ENCODE data around the gene MRPL20.

MRPL20 gene

GRCh38 chr1:1358433-1359271 lies 48.4 kb downstream of the MRPL20 start, which contains the start of gene MXRA8:
Gene MXRA8, minus strand, starts transcription at chr1:1358555. Its CDS starts 51 bp downstream, at chr1:1358504.
- no peak for DNase-seq (ENCODE audit: low read depth)
- no peak within 1 kb of the TSS for H3K4me3 ChIP-seq (ENCODE audit: low read length)

DNA sequence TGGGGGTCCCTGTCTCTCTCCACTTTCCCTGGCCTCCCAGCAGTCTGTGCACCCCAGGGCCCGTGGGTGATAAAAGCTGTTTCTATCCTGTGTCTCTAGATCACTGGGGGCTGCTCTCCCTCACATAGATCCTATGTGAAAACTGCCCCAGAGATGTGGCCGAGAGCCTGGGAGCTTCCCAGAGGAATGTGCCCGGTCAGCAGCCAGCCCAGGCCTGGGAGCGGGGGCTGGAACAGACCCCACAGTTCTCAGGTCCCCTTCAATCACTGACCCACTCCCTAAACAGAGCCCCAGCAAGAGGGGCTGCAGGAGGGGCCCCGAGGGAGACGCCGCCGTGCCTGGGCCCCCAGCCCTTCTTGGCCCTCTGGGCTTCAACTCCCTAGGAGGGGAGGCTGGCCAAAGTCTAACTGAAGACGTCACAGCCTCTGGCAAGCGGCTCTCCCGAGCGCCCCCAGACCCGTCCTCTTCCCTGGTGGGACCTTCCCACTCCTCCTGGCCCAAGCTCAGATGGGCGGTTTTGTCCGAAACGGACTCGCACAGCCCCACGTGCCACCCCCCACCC lies 49.1 kb downstream of the MRPL20 start:
- no peak for TF ChIP-seq CTCF (IDR thresholded peaks at IDR 0.05; ENCODE audit: insufficient read depth, low read depth, low read length, missing control alignments)
- DNase-seq (ENCODE audit: low read depth) = no peak
- no peak overlapping the region for H3K4me3 ChIP-seq (ENCODE audit: low read length)

More at GRCh38 chr1:1358433-1359271, 48.4 kb downstream of the MRPL20 start, which contains the start of gene MXRA8:
- no peak for TF ChIP-seq CTCF (IDR thresholded peaks at IDR 0.05; ENCODE audit: insufficient read depth, low read depth, low read length, missing control alignments)

- no peak for TF ChIP-seq CTCF (IDR thresholded peaks at IDR 0.05; ENCODE audit: insufficient read depth, low read depth, low read length, missing control alignments)
- H3K4me3 ChIP-seq (ENCODE audit: low read length) = no peak overlapping the region
- no peak for DNase-seq (ENCODE audit: low read depth)
These were observed 50.2 kb downstream of the MRPL20 start for GRCh38 chr1:1356796-1357401.

GRCh38 chr1:1356166-1356795 lies 50.8 kb downstream of the MRPL20 start:
- no peak for TF ChIP-seq CTCF (IDR thresholded peaks at IDR 0.05; ENCODE audit: insufficient read depth, low read depth, low read length, missing control alignments)
- no peak for DNase-seq (ENCODE audit: low read depth)
- no peak overlapping the region for H3K4me3 ChIP-seq (ENCODE audit: low read length)

GRCh38 chr1:1355416-1355815 lies 51.7 kb downstream of the MRPL20 start:
- H3K4me3 ChIP-seq (ENCODE audit: low read length) = no peak overlapping the region
- DNase-seq (ENCODE audit: low read depth) = peak; percentile 41
- no peak for TF ChIP-seq CTCF (IDR thresholded peaks at IDR 0.05; ENCODE audit: insufficient read depth, low read depth, low read length, missing control alignments)

GRCh38 chr1:1354271-1355247 lies 52.5 kb downstream of the MRPL20 start:
- no peak overlapping the region for H3K4me3 ChIP-seq (ENCODE audit: low read length)
- no peak for TF ChIP-seq CTCF (IDR thresholded peaks at IDR 0.05; ENCODE audit: insufficient read depth, low read depth, low read length, missing control alignments)

More at GRCh38 chr1:1354271-1355247, 52.5 kb downstream of the MRPL20 start:
- DNase-seq (ENCODE audit: low read depth) = no peak
